NT2/D1 (cell line): ENCODE results near the gene SCNN1B.
"Not testable (repeated sequence)": the region's sequence is repeated elsewhere in the genome, so short reads cannot be mapped to it uniquely, and the experiment has no call there.

Experiments used
- YY1 ChIP-seq: IDR thresholded peaks from 2 replicates; pipeline ENCODE4 v1.6.1; 2011; ENCODE audit not compliant: insufficient read length, insufficient read depth
- ZNF274 ChIP-seq: IDR thresholded peaks from 2 replicates; pipeline ENCODE4 v1.6.1; 2011; ENCODE audit warnings: mild to moderate bottlenecking, low read depth, low read length

GRCh38 chr16:23381702-23382101 is 79.6 kb downstream of the SCNN1B start:
- not testable (repeated sequence) for TF ChIP-seq YY1, ZNF274
